Measurements from ENCODE around the gene BLCAP.
"Not testable (repeated sequence)": the region's sequence is repeated elsewhere in the genome, so short reads cannot be mapped to it uniquely, and the experiment has no call there.

BLCAP gene, protein sequence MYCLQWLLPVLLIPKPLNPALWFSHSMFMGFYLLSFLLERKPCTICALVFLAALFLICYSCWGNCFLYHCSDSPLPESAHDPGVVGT

DNA sequence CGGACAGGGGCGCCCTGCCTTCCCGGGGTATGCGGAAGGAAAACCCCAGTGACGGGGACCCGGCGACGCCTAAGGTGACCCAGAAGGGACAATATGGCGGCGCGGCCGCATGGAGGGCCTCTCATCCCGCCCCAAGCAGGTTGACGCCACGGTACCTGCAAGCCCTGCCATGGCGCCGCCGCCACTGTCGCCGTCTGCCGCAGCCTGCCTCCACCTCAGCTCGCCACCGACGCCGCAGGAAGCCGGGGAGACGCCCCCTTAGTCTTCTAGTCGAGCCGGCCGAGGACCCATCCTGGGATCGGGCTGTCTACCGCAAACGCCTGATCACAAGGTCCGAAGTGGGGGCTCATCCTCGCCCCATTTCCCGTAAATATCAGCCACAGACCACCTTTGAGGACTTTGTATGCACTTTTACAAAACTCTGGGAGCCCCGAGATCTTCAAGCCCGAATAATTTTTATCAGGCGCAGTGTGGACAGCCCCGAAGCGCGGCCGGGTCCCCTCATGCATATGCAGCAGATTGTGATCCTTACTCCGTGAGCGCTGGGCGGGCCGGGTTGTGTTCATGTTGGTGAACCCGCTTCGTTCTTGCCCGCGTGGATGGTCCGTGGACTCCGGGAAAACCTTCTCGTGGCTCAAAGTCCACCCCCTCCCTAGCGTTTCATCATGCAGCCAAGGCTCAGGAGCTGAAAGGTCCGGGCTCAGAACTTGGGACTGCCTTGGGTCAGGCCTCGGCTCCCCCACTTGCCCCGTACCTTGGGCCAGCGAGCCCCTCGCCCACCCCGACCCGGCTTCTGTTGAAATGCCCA, at the start of gene BLCAP:
BLCAP (minus strand) TSS at position 239 of the 808 bp plus-strand sequence. CDS start 8,702 bp downstream, outside the sequence.
- peak; percentile 95 for DNase-seq

DNA sequence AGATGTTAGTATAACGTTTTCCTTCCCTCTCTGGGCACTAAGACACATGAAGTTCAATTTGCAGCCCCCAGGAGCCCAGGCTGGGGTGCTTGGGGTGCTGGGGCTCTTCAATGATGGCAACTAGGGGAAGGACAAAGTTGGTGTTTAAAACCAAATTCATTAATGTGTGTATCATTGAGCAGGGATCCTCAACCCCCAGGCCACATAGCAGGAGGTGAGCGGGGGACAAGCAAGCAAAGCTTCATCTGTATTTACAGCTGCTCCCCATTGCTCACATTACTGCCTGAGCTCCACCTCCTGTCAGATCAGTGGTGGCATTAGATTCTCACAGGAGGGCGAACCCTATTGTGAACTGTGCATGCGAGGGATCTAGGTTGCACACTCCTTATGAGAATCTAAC, 49.8 kb upstream of the BLCAP start:
- not testable (repeated sequence) for DNase-seq

DNA sequence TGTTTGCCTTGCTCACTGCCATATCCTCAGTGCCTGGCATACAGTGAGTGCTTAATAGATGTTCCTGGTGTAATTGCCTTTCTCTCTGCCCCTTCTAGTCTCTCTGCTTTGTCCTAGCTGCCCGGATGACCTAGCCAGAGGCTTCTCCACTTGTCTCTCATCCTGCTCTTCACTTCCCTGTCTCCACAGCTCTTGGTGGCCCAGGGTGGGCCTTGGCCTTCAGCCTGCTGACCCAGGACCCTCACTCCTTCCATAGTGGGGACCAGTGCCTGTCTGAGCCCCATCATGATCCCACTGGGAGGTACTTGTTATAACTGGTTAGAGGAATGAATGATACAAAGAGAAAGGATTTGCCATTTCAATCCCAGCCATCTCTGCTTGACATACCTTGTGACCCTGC, 49.2 kb upstream of the BLCAP start:
- DNase-seq: no peak

DNA sequence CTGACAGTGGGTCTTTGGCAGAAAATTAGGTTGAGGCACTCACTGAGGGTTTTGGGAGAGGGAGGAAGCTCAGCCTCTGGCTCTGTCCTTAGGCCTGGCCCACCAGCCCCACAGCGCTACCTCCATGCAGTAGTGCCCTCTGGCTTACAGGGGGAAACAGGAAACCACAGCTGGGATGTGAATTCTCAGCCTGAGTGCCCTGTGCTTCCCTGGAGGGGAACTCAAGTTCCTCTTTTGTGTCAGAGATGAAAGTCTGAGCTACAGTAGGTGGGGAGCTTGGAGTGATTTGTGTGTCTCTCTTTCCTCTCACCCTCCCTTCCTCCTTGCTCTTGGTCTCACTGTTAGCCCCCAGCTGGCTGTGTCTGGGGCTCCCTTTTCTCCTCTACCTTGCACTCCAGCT, 48.2 kb upstream of the BLCAP start:
- peak; percentile 29 for DNase-seq

DNA sequence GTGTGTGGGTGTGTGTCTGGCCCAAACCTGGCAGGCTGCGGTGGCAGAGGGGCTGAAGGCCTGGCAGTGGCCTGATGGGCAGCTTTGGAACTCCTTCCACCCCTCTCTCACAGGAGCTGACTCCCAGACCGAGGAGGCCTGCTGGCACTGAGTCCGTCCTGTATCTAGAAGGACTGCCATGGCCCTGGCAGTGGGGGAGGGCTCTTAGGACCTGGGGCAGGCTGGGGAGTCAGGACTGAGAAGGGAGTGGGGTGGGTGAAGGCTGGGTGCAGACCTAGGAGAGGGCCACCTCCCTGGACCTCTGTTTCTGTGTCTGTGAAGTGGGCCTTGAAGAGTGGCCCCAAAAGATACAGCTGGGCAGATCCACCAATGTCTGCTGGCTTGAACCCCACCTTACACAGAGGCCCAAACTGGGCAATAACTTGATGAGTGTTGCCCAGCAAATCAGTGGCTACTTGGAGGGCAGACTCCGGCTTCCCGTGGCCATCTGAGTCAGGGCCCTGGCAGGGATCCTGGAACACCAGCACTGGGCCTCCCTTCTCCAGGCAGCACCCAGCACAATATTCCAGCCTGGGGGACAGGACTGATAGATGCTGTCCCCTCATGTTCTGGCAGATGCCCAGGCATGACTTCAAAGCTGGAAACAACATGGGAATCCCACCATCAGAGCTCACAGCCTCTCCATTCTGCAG, 46.7 kb upstream of the BLCAP start:
- DNase-seq: no peak

DNA sequence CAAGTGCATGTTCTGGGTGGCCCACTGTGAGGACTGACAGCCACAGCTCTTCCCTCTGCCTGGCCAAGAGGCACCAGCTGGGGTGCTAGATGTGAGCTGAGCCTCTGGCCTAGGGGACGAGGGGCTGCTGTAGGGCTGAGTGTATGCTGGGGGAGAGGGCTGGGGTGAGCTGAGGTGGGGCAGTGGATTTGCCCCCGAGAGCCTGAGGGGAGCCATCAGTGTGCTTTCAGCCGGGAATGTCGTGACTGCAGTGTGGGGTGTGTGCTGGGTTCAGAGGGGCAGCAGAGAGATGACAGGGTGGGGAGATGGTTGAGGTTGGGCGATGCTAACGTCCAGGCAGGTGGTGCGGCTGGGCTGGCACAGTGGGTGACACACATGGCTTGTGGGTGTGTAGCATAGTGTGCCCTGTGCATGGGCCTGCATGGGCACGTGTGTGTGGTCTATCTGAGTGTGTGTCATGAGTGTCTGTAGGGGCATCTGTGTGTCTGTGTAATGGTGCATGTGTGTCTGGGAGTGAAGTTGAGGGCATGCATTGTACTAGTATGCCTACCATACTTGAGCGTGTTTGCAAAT, 46.0 kb upstream of the BLCAP start:
- DNase-seq: no peak

DNA sequence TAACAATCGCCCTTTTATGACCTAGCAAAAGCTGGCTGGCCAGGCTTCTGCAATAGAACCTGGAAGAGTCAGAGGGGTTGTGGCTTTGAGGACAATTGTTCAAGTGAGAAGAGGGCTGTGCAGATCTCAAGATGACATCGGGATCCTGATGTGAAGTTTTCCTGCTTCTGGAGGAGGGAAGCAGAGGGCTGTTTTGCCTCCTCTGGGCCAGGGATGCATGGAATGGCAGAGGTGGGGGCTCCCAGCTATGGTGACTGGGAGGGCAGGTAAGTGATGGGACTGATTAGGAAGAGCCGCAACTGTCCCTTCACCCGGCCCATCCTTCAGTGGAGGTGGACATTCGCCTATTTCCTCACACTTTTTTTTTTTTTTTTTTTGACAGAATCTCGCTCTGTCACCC, 43.4 kb upstream of the BLCAP start:
- DNase-seq: no peak

DNA sequence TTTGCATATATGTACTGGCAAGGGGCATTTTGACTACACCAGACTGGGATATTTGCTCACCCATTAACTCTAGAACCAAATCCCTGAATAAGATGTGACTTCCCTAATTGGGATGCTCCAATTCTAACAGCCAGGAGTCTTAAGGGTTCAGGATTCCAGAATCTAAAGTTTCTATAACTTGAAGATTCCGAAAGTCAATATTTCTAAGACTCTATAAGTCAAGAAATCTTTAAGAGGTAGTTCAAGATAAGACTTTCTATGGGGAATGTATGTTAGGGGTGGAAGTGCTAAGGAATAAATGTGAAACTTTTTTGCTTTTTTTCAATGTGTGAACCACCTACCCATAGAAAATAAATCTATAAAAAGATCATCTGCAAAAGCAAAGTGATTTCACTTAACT, 42.7 kb upstream of the BLCAP start:
- no peak for DNase-seq

DNA sequence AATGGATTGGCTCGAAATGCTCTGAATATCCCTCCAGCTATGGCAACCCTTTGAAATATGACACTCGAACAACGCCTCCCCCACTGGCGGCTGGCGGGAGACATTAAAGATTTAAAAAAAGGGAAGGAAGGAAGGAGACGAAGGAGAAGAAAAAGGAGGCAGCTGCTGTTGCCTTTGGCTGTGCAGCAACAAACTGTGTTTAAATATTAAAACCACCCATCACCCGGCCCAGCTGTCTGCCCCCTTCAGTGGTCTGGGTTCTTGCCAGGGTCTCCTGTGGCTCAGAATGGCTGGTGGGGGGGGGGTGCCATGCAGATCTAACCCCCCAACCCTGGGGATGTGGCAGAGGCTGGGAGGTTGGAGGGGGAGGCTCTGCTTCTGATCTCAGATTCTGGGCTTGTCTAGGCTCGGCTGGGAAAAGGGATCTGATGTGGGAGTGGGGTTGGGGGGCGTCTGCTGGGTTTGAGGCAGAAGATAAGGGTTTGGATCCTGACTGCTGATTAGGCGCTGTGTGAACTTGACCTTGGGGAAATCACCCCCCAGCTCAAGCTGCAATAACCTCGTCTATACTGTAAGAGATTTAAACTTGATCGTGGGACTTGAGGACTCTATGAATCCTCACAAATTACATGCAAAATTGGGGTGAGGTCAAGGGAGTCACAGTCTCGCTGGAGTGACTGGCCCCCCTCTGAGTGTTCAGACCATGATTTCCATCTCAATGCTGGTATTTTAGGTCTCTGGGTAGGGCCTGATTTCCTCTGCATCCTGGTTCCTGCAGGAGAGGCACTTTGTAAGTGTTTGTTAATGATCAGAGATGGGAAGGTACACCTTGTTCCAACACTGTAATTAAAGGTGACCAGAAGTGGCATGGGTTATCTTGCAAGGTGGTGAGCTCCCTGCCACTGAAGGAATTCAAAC, 40.3 kb upstream of the BLCAP start:
- peak; percentile 71 for DNase-seq

DNA sequence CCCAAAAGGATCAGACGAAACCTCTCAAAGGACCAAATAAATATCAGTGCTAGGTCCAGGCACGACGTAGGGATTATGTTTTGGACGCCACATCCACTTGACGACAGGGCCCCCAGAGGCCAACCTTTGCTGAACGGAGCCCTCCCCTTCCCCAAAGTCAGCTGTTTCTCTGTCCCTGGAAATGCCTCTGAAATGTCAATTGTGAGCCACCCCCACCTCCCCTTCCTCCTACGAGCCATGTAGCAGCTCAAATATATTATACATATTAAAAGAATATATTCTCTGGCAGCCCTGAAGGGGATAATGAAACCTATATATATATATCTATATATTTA, 39.6 kb upstream of the BLCAP start:
- DNase-seq: no peak

DNA sequence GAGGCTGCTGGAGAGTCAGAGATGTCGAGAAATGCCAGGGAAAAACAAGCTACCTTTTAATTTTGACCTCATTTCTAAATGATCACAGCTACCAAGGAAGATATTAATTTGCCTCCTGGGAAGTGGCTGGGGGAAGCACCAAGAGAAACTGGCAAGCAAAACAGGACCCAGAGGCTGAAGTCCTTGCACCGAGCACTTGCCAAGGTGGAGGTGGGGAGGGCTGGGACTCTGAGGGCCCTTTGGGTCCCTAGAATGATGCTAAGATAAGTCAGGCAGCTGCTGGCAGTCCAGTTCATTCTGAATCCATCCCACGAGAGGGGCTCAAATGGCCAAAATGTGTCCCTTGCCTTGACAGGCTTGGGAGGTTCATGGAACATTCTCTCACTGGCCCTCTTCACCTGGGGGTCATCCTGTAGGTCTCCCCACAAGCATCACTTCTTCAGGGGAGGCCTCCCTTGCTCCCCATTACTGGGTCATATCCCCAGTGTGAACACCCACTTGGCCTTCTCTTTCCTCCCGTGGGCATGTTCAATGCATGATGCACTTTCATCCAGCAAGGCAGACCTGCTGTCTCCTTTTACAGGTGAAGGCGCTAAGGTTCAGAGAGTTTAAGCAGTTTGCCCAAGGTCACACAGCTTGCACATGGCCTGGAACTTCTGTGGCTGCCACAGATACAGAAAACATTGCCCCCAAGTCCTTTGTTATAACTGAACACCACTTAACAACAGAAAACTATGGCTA, 39.1 kb upstream of the BLCAP start:
- DNase-seq: no peak

DNA sequence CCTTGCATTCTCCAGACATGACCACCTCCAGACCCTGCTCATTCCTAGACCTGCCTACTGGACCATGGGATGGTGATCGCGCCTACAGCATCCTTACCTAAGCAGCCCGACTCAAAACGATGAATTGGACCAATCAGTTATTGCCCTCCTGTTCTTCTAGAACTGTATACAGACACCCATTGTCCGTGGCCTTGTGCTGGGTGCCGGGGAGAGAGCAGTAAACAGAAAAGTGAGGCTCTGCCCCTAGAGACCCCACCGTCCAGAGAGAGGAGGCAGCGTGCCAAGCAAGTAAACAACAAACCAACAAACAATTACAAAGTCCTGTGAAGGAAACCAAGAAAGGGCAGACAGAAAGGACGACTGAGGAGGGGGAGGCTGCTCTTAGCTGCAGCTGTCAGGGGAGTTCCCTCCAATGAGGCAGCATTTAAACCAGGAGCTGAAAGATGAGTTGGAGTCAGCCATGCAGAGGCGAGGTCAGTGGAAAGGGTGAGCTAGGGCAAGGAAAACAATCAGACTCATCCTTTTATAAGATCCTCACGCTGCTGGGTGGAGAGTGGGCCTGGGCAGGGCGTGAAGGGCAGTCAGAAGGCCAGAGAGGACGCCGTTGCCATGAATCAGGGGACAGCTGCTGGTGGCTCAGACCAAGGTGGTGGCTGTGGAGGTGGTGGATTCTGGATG, 37.6 kb upstream of the BLCAP start:
- peak; percentile 91 for DNase-seq

DNA sequence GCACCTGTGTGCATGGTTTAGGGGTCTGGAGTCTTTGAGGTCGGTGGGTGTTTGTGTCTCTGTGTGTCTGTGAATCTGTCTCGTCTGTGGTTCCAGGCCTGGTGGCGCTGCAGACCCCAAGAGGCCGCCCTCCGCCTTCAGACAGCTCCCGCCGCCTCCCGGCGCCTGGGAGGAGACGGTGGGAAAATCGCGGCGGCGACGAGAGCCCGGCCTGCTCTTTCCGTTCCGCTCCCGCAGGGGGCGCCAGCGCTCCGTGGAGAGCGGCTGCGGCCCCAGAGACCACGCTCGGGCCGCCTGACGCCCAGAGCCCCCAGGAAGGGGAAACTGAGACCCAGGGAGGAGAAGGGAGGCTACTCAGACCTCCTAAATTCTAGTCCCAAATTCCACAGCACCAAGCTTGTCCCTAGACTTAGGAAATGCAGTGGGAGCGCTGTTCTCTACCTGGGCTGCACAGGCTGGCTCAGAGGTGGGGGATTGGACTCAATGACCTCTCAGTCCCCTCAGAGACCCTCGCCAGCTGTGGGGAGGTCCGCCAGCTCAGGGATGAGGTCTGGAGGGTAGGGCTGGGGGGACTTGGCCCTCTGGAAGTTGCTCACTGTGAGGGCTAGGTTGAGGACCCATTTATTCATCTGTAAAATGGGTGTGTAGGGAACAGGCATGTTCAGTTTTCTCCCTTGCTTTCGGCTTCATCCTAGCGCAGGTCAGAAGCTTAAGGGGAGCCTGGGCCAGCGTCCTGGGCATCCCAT, 36.9 kb upstream of the BLCAP start:
- peak; percentile 87 for DNase-seq

DNA sequence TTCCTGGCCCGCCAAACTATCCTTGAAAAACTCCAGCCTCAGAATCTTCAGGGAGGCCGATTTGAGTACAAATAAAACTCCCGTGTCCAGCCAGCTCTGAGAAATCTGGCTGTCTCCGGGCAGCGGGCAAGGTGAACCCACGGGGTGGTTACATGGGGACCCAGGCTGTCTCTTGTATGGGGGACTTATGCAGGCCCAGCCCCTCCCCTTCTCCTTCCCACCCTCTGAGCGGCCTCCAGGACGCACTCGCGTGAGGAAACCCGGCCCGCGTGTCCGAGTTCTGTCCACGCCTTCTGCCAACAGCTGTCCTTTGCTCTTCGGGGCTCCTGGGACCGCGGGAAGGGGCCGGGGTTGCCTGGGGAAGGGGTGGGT, 36.3 kb upstream of the BLCAP start:
- DNase-seq: no peak

DNA sequence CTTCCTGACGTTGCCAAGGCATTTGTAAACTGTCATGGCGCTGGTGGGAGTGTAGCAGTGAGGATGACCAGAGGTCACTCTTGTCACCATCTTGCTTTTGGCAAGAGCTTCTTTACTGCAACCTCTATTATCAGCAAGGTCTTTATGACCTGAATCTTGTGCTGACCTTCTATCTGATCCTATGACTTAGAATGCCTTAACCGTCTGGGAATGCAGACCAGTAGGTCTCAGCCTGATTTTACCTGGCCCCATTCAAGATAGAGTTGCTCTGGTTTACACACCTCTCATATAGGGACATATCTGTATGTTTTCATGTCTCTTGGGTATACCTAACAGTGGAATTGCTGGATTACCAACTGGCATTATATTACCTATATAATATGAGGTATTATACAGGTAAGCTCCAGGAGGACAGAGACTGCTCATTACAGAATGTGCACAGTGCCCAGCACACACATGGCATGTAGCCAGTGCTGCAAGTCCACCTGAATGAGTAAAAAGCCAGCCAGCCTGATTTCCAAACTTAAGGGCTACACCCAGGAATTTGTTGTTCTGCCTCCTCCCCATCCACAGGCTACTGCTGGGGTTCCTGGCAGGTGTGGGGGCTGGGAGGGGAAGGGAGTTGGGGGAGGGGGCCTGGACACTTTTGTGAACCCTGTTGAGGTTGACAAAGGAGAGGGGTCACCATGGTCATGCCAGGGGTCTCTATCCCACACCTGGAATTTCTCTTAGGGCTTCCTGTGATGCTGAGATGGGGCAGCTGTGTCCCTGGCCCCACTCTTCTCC, 35.2 kb upstream of the BLCAP start:
- no peak for DNase-seq

DNA sequence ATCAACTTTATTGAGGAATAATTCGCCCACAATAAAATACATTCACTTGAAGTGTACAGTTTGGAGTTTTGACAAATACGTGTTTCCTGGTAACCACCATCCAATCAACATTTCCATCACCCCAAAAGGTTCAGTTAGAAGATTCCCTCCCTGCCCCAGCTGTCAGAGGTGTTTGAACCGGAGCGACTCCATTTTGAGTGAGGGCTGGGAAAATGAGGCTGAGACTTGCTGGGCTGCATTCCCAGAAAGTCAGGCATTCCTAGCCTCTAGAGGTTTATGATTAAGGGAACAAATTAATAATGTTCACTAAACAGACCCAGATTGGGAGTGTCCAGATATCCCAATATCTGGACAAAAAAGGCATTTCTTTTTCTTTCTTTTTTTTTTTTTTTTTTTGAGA, 33.0 kb upstream of the BLCAP start:
- no peak for DNase-seq

DNA sequence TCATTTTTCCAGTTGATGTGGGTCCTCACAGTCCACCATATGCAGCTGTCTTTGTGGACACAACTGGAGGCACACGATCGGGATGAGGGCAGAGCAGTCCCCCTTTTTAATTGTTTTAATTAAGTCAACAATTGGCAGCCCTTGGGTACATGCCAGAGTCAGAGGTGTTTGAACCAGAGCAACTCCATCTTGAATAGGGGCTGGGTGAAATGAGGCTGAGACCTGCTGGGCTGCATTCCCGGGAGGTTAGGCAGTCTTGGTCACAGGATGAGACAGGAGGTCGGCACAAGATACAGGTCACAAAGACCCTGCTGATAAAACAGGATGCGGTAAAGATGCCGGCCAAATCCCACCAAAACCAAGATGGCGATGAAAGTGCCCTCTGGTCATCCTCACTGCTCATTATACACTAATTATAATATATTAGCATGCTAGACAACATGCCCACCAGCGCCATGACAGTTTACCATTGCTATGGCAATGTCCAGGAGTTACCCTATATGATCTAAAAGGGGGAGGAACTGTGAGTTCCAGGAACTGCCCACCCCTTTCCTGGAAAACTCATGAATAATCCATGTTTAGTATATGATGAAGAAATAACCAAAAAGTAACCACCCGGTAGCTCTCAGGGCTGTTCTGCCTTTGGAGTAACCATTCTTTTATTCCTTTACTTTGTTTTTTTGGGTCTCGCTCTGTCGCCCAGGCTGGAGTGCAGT, 31.8 kb upstream of the BLCAP start:
- DNase-seq: no peak

DNA sequence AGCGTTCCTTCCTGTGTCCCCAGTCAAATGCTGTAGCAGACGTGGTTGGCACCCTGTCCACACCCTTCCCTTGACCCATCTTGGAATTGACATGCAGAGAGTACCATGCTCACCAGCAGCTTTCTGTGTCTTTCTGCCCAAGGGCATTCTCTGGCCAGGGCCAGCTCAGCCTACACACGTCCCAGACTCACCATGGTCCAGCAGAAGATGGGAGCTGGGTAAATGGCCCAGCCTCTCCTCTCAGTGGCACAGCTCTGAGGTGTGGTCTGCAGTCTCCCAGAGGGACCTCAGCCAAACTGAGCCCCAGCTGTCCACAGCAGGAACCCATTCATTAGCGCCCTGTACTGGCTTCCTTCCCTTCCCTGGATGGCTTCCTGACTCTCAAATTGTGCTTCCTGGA, 31.1 kb upstream of the BLCAP start:
- no peak for DNase-seq

DNA sequence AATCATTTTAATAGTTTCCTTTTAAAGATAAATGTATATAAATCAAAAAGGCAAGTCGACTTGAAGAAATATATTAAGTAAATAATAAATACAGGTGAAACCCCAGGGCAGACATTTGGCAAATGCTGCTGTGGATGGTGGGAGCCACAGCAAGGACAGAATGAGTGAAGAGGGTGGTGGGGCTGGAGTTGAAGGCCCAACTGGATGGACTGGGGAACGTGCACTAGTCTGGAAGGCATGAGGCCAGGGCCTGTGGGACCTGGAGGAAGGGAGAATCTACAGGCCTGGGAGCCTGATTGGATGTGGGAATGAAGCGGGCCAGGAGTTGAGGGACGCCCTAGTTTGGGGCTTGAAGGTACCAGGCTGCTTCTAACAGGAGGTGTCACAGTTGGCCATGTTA, 30.6 kb upstream of the BLCAP start:
- DNase-seq: no peak

Measured in NCI-H82 (cell line).